HT1080 (cell line): ENCODE results near the gene GCNT1. TPM values are rescaled to one million over a fixed set of nuclear protein-coding genes. Genes with fewer than 3 reads are reported as not detected.
"Not testable (repeated sequence)": the region's sequence is repeated elsewhere in the genome, so short reads cannot be mapped to it uniquely, and the experiment has no call there.

Source experiments
- DNase-seq: peaks from one replicate; pipeline ENCODE4 v3.0.0-alpha.2; 2015; ENCODE audit warnings: low read depth
- total RNA-seq: library from RNA; depleted of rRNA; stranded (reverse); fragments of >200 nt; shearing (Covaris generic); gene quantifications from 2 replicates; pipeline ENCODE4 v1.2.3, GENCODE V29; 2014

GCNT1 gene
- total RNA-seq, 1 experiment from 2014 or later: 1.7 TPM

- peak; percentile 65 for DNase-seq
Observed at GRCh38 chr9:76441551-76442322, 17.2 kb upstream of the GCNT1 start.

- no peak for DNase-seq
Observed at GRCh38 chr9:76443887-76444286, 15.1 kb upstream of the GCNT1 start.

- no peak for DNase-seq
Observed at GRCh38 chr9:76444322-76444929, 14.6 kb upstream of the GCNT1 start.

- no peak for DNase-seq
Observed at GRCh38 chr9:76445976-76446375, 13.0 kb upstream of the GCNT1 start.

- no peak for DNase-seq
Observed at GRCh38 chr9:76448501-76448900, 10.5 kb upstream of the GCNT1 start.

- peak; percentile 48 for DNase-seq
Observed at GRCh38 chr9:76451234-76451633, 7.7 kb upstream of the GCNT1 start.

GRCh38 chr9:76452839-76453238, 6.1 kb upstream of the GCNT1 start:
- DNase-seq: no peak

GRCh38 chr9:76453785-76454184, 5.2 kb upstream of the GCNT1 start:
- DNase-seq: no peak

- no peak for DNase-seq
Observed at GRCh38 chr9:76454311-76454710, 4.7 kb upstream of the GCNT1 start.

- no peak for DNase-seq
Observed at GRCh38 chr9:76456202-76456926, 2.6 kb upstream of the GCNT1 start.

GRCh38 chr9:76459694-76460635, 983 bp downstream of the GCNT1 start:
- peak; percentile 46 for DNase-seq

GRCh38 chr9:76462126-76462525, 3.1 kb downstream of the GCNT1 start:
- no peak for DNase-seq

- no peak for DNase-seq
Observed at GRCh38 chr9:76463211-76463610, 4.2 kb downstream of the GCNT1 start.

- no peak for DNase-seq
Observed at GRCh38 chr9:76464706-76465105, 5.7 kb downstream of the GCNT1 start.

- no peak for DNase-seq
Observed at GRCh38 chr9:76465442-76466298, 6.7 kb downstream of the GCNT1 start.

GRCh38 chr9:76466299-76466605, 7.3 kb downstream of the GCNT1 start:
- no peak for DNase-seq

- no peak for DNase-seq
Observed at GRCh38 chr9:76474419-76474818, 15.4 kb downstream of the GCNT1 start.

GRCh38 chr9:76475686-76476085, 16.7 kb downstream of the GCNT1 start:
- no peak for DNase-seq

GRCh38 chr9:76477818-76478217, 18.8 kb downstream of the GCNT1 start:
- not testable (repeated sequence) for DNase-seq

GRCh38 chr9:76478226-76478625, 19.2 kb downstream of the GCNT1 start:
- DNase-seq: no peak
